ENCODE results near the gene NETO2.
"Not testable (repeated sequence)": the region's sequence is repeated elsewhere in the genome, so short reads cannot be mapped to it uniquely, and the experiment has no call there.

The NETO2 gene

DNA sequence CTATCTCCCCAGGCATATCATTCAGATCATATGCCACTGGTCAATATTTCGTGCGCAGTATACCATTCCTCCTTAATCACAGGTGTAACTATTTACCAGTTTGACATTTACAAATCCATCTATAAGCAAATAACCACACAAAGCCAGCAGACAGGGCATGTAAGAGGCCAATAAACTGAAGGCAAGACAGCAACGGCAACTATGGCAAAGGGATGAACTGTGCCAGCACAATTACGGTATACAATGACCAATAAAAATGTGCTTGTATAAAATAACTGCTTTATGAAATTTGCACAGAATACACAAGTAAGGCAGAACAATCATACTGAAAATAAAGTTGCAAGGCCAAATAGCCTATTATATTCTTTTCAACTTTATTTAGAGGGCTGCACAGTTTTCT is 9.2 kb downstream of the NETO2 start:
- DNase-seq (ENCODE audit: low read depth in 3 of 3), result no peak

DNA sequence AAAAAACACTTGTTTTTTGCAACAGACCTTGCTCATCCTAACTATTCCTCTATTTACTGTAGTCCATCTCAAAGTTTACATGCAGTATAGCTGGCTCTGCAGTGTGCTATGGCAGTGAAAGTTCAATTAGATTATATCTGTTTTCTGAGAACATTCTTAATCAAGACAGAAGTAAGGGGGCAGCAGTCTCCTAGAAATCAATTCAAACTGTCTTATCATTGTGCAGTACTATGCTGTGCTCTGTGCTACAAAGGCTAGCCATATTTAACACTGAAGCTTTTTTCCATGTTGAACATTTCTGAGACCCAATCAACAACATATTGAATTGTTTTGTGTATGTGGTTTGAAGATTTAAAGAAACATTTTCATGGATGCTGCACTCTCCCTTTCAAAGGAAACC is 11.4 kb downstream of the NETO2 start:
- no peak for DNase-seq (ENCODE audit: low read depth in 3 of 3)

DNA sequence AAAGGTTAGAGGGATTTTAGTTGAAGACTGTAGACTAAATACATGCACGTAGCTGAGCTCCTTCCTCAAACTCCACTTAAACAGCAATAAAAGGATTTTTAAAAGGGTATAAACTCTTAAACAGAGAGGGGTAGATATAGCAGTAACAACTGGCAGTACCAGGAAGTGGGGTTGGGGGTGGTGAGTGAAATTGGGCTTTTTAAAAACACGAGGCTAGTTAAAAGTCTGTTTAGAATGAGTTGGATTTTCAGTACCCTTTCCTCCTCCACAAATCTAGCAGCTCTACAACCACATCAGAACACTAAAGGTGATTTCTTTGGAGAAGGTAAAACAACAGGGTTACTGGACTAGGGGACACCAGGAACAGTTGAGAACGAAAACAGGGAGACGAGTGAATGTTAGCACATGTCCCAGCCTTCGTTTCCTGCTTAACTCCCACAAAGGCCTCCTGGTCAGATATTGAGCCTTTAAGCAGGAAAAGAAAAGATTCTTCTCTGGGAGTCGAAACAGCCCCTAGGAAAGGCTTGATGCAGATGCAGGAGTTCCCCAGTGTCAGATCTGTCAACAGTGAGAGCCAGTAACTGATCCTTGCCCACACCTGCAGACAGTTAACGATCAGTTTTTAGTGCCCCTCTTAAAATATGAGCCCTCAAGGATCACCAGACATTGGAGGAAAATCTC is 13.8 kb downstream of the NETO2 start:
- DNase-seq (ENCODE audit: low read depth in 3 of 3), result no peak

DNA sequence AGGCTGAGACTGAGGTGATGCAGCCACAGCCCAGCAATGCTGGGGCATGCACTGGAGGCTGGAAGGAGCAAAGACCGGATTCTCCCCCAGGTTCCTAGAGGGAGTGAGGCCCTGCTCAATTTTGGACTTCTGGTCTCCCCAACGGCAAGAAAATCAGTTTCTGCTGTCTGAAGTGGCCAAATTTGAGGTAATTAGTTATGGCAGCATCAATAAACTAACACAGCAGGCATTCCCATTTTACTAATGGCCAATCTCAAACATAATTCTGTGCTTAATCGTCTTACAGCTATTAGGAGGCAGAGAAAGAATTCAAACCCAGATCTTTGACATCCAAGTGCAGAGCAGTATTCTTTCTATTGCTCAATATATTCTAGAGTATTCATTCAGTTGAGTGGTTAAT is 16.2 kb downstream of the NETO2 start:
- no peak for DNase-seq (ENCODE audit: low read depth in 3 of 3)

DNA sequence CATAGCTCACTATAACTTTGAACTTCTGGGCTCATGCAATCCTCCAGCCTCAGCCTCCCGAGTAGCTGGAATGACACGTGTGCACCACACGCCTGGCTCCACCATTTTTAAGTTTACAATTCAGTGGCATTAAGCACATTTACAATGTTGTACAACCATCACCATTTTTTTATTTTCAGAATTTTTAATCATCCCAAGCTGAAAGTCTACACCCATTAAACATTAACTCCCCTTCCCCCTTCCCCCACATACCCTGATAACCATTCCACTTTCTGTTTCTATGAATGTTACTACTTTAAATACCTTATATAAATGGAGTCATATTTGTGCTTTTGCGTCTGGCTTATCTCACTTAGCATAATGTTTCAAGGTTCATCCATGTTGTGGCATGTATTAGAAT is 18.0 kb downstream of the NETO2 start:
- no peak for DNase-seq (ENCODE audit: low read depth in 3 of 3)

DNA sequence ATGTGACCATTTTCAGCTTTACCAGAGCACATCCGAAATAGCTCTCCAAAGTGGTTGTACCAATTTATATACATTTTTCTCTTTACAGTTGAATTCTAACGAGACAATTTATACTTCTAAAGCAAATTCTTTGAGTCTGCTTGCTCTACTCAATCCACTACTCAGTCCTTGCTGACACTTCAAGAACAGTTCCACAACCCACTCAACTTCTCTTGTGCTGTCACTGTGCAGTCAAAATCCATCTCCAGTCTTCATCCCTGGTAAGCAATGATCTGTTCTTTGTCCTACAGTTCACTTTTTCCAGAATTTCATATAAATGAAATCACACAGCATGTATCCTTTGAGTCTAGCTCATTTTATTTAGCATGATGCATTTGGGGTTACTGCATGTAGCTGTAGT is 30.6 kb downstream of the NETO2 start:
- no peak for DNase-seq (ENCODE audit: low read depth in 3 of 3)

DNA sequence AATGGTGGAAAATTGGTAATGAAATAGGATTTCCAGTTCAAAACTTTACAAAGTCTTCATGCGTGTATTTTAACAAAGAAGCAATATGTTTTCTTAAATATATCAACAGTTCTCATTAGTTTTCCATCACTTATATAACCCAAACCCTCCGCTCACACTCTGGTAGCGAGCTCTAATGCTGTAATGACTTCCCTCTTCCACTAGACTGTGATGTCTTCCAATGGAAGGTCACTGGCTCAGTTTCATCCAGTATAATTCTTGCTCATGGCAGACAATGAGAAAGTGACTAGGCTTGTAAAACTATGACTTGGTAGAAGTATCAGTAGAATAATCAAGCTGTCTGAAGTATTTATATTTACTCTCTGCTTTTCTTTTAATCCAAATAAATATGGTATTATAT is 32.8 kb downstream of the NETO2 start:
- no peak for DNase-seq (ENCODE audit: low read depth in 3 of 3)

DNA sequence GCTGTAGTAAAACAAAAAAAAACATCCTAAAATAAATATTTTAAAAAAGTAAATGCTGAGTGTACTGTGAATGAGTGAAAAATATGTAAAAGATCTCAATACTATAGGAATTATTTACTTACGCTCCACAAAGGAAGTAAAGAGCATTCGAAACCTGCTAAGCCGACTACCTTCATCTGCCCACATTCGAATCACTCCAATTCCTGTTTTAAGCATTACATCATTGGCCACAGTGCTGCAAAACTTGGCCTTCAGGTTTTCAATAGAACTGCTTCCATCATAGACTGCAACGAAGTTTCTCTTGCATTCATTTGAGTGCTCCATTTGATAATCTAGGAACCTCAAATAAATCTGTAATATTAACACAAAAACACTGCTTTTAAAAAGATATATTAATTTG is 34.4 kb downstream of the NETO2 start:
- no peak for DNase-seq (ENCODE audit: low read depth in 3 of 3)

DNA sequence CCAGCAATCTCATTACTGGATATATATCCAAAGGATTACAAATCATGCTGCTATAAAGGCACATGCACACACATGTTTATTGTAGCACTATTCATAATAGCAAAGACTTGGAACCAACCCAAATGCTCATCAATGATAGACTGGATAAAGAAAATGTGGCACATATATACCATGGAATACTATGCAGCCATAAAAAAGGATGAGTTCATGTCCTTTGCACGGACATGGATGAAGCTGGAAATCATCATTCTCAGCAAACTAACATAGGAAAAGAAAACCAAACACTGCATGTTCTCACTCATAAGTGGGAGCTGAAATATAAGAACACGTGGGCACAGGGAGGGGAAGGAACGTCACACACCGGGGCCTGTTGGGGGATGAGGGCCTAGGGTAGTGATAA is 40.8 kb downstream of the NETO2 start:
- not testable (repeated sequence) for DNase-seq (ENCODE audit: low read depth in 3 of 3)

DNA sequence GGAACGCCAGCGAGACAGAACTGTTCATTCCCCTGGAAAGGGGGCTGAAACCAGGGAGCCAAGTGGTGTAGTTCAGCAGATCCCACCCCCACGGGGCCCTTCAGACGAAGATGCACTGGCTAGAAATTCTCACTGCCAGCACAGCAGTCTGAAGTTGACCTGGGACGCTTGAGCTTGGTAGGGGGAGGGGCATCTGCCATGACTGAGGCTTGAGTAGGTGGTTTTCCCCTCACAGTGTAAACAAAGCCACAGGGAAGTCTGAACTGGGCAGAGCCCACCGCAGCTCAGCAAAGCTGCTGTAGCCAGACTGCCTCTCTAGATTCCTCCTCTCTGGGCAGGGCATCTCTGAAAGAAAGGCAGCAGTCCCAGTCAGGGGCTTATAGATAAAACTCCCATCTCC is 46.6 kb downstream of the NETO2 start:
- DNase-seq (ENCODE audit: low read depth in 3 of 3), result not testable (repeated sequence)

DNA sequence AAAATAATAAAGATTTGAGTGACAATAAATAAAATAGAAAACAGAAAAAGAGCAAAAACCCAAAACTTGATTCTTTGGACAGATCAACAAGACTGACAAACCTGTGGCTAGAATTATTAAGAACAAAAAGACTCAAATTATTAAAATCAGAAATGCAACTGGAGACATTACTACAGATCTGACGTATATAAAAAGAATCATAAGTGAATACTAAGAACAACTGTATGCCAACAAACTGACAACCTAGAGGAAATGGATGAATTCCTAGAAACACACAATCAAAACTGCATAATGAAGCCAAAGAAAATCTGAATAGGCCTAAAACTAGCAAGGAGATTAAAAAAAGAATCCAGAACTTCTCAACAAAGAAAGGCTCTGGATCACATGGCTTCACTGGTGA is 47.4 kb downstream of the NETO2 start:
- no peak for DNase-seq (ENCODE audit: low read depth in 3 of 3)

DNA sequence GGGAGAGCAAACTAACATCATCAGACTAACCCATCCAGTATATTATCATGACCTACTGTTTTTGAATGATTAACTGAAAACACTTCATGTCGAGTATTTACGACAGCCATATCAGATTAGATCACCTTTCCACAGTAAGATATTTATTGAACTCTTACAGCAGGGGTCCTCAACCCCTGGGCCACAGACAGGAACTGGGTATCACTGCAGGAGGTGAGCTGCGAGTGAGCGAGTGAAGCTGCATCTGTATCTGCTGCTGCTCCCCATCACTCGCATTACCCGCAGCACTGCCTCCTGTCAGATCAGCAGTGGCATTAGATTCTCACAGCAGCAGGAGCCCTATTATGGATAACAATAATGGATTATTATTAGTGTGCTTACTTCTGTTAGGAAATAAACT is 59.5 kb downstream of the NETO2 start:
- DNase-seq (ENCODE audit: low read depth in 3 of 3), result no peak

DNA sequence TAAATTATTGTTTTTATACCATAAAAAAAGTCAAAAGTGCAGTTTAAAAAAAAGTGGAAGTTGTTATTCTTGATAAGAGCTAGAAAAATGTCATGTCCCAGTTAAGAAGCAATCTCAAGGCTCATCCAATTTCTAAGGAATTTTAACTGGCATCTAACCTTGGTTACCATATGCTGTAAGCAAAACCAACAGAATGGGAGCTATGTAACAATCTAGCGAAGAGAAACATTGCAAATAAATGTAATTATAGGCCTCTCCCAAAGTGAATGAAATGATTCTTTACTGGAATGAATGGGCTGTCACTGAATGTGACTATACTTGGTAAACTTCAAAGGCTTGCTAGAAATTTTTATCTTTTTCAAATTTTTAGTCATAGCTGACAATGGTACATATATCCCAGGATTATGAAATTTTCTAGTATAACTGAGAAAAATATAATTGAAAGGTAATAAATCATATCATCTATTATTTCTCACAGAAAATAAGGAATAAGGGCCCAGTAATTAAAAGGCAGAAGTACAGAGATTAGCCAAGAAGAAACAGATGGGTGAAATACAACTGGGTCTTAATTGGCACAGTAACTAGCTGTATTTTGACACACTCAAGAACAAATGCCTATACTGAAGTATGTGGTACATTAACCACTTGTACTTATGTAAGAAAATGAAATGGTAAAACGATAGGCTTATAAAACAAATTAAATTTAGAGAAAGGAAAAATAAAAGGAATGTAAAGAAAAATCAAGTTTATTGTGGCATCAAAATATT is 61.5 kb downstream of the NETO2 start:
- no peak for DNase-seq (ENCODE audit: low read depth in 3 of 3)

DNA sequence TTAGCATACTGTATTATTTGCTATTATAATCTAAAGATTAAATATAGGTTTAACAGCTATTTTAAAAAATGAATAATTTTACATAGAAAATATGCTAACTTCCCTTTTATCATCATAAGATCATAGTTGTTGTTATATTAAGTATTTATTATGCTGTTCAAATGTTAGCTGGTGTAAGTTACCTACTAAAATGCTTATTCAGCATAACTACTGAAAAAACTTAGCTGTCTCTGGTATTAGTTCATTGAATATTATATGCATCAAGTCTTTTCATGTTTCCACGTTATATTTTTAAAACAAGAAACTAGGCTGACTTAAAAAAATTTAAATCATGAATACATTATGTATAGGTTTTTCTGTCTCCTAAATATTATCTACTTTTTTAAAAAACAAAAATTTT is 62.6 kb downstream of the NETO2 start:
- DNase-seq (ENCODE audit: low read depth in 3 of 3), result no peak

DNA sequence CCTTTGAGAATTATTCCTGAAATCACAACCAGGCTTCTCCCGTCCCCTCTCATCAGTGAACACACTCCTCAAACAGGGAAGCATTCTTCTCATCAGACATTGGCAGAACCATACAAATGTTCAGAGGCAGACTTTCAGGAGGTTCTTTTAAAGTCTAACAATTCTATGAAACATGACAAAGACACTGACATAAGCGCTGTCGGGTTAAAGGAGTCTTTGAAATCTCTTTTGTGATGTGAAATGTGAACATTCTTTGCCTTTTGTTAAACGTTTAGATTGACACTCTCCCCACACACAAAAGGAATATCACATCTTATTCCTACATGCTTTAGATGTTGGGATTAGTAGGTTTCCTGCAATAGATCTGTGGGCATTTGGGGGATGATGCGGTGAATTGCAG is 63.9 kb downstream of the NETO2 start:
- no peak for DNase-seq (ENCODE audit: low read depth in 3 of 3)

DNA sequence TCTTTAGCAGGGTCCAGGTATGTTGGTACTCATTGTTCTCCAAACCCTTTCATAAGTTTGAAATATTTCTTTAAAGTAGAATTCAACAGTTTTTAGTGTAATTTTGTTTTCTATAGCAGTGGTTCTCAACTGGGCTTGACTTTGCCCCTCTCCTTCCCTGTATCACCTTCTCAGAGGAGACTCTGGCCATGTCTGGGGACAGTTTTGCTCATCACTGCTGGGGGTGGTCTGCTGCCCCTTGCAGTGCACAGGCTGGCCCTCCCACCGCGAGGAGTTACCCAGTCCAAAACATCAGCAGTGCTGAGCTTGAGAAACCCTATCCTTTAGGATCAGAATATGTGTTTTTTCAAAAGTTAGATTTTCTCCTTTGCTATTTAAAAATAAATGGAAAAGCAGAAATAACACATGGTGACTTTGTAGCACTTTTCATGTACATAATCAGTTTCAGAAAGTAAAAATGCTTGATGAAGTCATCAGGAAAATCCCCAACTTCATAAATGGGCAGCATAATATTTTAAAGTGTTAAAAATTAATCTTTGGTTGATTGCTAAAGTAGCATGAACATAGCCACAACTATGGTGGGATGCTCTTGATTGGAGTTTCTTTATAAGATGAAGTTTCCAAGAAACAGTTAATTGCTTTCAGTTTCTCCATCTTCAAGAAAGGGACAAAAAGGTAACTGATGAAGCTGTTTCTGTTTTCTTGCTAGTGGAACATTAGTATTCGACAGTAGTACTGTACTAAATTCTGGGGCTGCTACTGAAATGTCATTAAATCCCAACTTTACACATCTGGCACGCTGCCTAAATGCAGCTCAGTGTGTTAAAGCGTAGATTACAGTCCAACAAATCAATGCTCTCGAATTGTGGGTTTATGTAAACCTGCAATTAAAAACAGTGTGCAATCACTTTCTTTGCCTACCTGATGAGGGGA is 70.3 kb downstream of the NETO2 start:
- no peak for DNase-seq (ENCODE audit: low read depth in 3 of 3)

DNA sequence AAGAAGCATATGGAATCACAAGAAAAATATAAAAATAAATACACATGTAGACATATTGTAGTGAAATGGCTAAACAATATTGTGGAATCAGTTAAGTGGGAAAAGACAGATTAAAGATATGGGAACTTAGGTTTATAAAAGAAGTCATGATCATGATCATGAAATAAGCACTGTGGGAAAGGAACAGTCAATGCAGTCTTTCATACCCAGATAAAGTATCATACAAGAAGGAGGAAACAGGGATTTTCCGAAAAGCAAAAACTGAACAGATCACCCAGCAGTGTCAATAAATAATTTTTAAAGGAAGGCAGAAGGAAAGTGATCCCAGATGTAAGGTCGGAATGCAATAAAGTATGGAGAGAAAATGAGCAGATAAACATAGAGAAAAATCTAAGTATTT is 71.6 kb downstream of the NETO2 start:
- DNase-seq (ENCODE audit: low read depth in 3 of 3), result no peak

DNA sequence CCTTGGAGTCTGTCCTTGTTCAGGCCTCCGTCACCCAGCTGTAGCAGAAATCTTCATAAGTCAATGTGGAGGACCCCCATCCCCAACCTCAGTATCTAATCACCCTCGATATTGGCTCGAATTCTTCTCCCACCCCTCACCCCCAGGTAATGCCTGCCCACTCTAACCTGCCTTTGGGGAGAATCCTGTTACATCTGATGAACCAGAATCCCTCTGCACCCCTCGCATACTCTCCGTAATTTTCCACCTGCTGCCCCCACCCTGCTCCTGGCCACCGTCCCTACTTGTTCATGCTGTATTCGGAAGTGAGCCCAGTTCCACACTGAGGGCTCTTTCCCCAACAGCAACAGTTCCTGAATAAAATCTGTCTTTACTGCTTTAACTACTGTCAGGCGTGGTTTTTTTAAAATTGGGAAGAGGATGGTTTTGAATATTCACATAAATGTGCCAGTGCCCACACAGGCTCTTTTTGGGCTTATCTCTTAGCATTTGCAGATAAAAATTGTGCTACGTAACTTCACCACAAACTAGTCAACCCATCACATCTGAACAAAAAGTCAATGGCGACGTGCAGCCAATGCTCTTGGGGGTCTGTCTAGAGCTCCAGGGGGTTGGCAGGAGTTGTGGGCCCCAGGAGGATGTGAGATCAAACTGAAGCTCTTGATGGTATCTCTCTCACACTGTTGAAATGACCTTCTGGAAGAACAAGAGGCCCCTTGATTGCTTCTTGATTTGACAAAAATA is 73.7 kb downstream of the NETO2 start:
- no peak for DNase-seq (ENCODE audit: low read depth in 3 of 3)

DNA sequence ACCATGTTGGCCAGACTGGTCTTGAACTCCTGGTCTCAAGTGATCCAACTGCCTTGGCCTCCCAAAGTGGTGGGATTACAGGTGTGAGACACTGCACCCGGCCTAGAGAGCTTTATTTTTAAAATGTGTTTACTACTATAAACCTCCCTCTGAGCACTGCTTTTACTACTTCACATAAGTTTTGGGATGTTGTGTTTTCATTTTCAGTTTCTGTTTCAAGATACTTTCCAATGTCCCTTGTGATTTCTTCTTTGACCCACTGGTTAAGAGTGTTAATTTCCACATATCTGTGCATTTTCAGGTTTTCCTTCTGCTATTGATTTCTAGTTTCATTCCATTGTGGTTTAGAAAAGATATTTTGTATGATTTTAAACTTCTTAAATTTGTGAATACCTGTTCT is 74.4 kb downstream of the NETO2 start:
- DNase-seq (ENCODE audit: low read depth in 3 of 3), result no peak

DNA sequence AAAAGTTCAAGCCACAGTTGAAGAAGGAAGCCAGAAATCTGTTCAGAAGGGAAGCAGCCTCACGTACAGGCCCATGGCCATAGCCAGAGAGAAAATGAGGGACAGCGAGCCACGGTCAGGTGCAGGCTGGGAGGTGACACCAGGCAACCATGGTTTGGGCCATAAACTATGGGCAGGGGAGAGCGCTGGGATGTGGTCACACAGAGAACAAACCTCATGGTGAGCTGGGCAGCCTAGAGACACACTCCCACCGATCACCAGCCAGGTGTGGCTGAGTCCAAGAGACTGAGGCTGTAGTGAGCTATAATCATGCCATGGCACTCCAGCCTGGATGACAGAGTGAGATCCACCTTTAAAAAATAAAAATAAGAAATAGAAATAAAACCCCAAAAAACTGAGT is 76.5 kb downstream of the NETO2 start:
- no peak for DNase-seq (ENCODE audit: low read depth in 3 of 3)

DNA sequence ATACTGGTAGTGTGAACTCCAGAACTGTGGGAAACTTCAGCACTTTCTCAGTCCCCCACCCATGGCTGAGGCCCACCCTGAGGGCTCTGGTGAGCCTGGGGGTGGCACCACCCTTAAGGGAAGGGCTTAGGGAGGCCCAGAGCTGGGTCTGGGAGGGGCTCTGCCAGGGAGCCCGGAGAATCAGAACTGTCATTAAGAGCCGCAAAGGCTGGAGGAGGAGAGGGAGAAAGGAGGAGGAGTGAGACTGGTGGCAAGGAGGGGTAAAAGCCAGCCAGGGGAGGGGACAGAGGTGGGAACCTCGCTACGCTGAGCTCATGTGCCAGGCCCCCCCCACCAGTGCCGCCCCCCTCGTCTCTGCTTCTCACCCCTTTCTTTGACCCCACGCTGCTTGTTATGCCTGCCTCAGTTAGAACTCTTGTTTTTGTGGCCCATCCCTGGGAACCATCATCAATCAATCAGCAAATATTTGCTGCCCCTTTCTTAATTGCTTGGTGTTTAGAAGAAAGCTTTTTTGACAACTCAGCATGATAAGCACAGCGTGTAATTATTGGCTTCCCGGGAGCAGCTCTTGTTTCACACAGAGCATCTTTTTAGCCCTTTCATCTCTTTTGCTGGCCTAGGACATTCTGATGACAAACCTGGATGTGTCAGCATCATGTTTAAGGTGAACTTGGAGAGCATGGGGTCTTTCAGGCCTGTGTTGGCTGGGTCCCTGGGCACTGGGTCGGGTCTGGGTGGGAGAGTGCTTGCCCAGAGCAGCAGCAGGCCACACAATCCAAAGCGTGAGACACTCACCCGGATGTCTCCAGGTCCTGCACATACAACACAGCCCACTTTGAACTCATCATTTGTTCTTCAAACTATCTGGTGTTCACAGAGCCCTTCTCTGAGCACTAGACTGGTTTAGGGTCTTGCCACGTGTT is 77.7 kb downstream of the NETO2 start:
- DNase-seq (ENCODE audit: low read depth in 3 of 3), result no peak
